Measurements from ENCODE around the gene SP110. TPM values are rescaled to one million over a fixed set of nuclear protein-coding genes. Genes with fewer than 3 reads are reported as not detected.

SP110 gene
- total and polyA plus RNA-seq, 2 donors (not counting 1 experiment from before 2014, with no cell fraction given) = 162 to 280 TPM

DNA sequence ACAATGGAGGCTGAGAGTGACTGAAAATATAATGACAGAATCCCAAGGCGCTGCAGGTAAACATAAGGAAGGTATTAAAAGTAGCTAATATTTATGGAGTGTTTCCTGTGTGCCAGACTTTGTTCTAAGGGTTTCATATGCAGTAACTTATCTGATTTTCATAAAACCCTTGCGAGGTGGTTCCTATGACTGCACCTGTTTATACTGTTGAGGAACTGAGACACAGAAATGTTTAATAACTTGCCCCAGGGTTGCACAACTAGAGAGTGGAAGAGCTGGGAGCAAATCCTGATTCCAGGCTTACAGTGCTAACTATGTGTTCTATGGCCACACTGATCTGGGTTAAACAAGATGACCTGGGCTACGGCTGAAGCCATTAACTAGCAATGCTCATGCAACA lies 2.4 kb downstream of the SP110 start:
- Histone ChIP-seq H3K27ac (ENCODE audit: low read length in 2 of 2) (peak overlapping the region in 1 of 2 donors; percentile 80), H3K9me3 (ENCODE audit: control extremely low read depth in 1 of 3, control insufficient read depth in 2 of 3, insufficient read depth in 1 of 3, low read length in 2 of 3) (no peaks in the 10 kb centered on the region), H4K20me1 (ENCODE audit: control insufficient read depth, insufficient read depth, low read length, poor library complexity, severe bottlenecking) (peaks cover 49% of the 10 kb centered on the region), H3K27me3 (replicated peaks in 1 of 4; ENCODE audit: control extremely low read depth in 1 of 4, control insufficient read depth in 3 of 4, insufficient read depth in 4 of 4, low read length in 3 of 4) (no peaks in the 10 kb centered on the region), H3K4me2 (replicated peaks; ENCODE audit: low read depth, low read length, poor library complexity, severe bottlenecking) (peak overlapping the region; percentile 79), H3K9ac (ENCODE audit: low read length) (peak overlapping the region; percentile 86), H3K36me3 (replicated peaks in 1 of 2; ENCODE audit: control extremely low read depth in 1 of 2, control insufficient read depth in 1 of 2, extremely low read depth in 1 of 2, insufficient read depth in 2 of 2, low read length in 1 of 2) (peaks cover 14 to 48% of the 10 kb centered on the region in 2 experiments), H3K4me3 (ENCODE audit: control extremely low read depth in 1 of 5, extremely low read depth in 1 of 5, insufficient read depth in 1 of 5, low read depth in 2 of 5, low read length in 4 of 5) (peak overlapping the region; percentile 66 to 100 (median 89)), H2AFZ (ENCODE audit: insufficient read depth, low read depth, low read length, poor library complexity, severe bottlenecking) (no peak overlapping the region), H3K79me2 (ENCODE audit: control insufficient read depth, insufficient read depth, low read length) (peaks cover 99% of the 10 kb centered on the region), H3K4me1 (ENCODE audit: control insufficient read depth in 2 of 2, insufficient read depth in 2 of 2, low read length in 2 of 2) (peaks cover 50 to 60% of the 10 kb centered on the region in 2 donors)
- peak; percentile 57 for DNase-seq
- Mint-ChIP-seq H3K4me1 (peaks cover 76% of the 10 kb centered on the region), H3K27me3 (no peaks in the 10 kb centered on the region), H3K27ac (peak overlapping the region; percentile 94), H3K9me3 (ENCODE audit: insufficient read depth) (no peaks in the 10 kb centered on the region), H3K4me3 (peak overlapping the region; percentile 99)
- ATAC-seq (ENCODE audit: low read depth) = peak; percentile 29
- intact Hi-C loops (cut with micrococcal nuclease) = no loop called here
- ChIA-PET CTCF (interaction anchor here (1.0 to 3.0 kb wide), 4 partner anchors 8 to 15 kb away, joined by 4 to 17 read pairs (median 4); partner anchors contain the start of gene SP140), POLR2A (interaction anchor here (0.8 to 1.6 kb wide), 4 partner anchors 8 to 218 kb away, joined by 4 to 5 read pairs (median 4); partner anchors contain the start of gene SP140)
- WGBS (ENCODE audit: insufficient coverage) = 25% methylated on average over 2 of the region's 3 CpGs
- TF ChIP-seq, protein P1, sequence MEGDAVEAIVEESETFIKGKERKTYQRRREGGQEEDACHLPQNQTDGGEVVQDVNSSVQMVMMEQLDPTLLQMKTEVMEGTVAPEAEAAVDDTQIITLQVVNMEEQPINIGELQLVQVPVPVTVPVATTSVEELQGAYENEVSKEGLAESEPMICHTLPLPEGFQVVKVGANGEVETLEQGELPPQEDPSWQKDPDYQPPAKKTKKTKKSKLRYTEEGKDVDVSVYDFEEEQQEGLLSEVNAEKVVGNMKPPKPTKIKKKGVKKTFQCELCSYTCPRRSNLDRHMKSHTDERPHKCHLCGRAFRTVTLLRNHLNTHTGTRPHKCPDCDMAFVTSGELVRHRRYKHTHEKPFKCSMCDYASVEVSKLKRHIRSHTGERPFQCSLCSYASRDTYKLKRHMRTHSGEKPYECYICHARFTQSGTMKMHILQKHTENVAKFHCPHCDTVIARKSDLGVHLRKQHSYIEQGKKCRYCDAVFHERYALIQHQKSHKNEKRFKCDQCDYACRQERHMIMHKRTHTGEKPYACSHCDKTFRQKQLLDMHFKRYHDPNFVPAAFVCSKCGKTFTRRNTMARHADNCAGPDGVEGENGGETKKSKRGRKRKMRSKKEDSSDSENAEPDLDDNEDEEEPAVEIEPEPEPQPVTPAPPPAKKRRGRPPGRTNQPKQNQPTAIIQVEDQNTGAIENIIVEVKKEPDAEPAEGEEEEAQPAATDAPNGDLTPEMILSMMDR (IDR thresholded peaks at IDR 0.05) = no peak
- no peak for TF ChIP-seq EZH2 (IDR thresholded peaks at IDR 0.05; ENCODE audit: borderline replicate concordance, insufficient read depth, low read depth, low read length, poor library complexity, severe bottlenecking)

DNA sequence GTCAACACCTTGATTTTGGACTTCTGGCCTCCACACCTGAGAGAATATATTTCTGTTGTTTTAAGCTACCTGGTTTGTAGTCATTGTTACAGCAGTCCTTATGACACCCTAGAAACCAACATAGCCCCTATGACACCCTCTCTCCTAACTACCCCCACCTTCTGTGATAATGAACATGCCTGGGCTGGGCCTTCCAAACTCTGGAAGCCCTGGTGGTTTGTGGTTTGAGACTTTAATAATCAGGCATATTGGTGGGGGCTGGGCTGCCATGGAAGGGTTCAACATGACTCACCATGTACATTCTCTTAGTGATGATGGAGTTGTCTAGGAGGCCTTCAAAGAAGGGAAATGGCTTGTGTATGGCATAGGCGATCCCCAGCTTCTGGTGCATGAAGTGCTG lies 3.3 kb downstream of the SP110 start:
- H3K4me3 ChIP-seq (ENCODE audit: control extremely low read depth in 1 of 5, extremely low read depth in 1 of 5, insufficient read depth in 1 of 5, low read depth in 2 of 5, low read length in 4 of 5) = no peak overlapping the region
- H3K27ac ChIP-seq (ENCODE audit: low read length in 2 of 2) = peak overlapping the region; percentile 9 to 80
- POLR2A ChIA-PET = interaction anchor here (1.3 kb wide), 1 partner anchor 10 kb away, joined by 5 read pairs; no protein-coding TSS in a partner anchor
- Mint-ChIP-seq H3K27ac (peak overlapping the region; percentile 88), H3K4me3 (peak overlapping the region; percentile 59), H3K9me3 (ENCODE audit: insufficient read depth) (no peaks in the 10 kb centered on the region), H3K4me1 (peaks cover 72% of the 10 kb centered on the region), H3K27me3 (no peaks in the 10 kb centered on the region)
- CTCF ChIA-PET = interaction anchor here (1.3 to 1.6 kb wide), 3 partner anchors 9 to 14 kb away, joined by 4 read pairs; partner anchors contain the start of gene SP140
- no peak for ATAC-seq (ENCODE audit: low read depth)
- H3K79me2 ChIP-seq (ENCODE audit: control insufficient read depth, insufficient read depth, low read length) = peaks cover 99% of the 10 kb centered on the region
- H3K9me3 ChIP-seq (ENCODE audit: control extremely low read depth in 1 of 3, control insufficient read depth in 2 of 3, insufficient read depth in 1 of 3, low read length in 2 of 3) = no peaks in the 10 kb centered on the region
- H3K4me2 ChIP-seq (replicated peaks; ENCODE audit: low read depth, low read length, poor library complexity, severe bottlenecking) = peak overlapping the region; percentile 49
- WGBS (ENCODE audit: insufficient coverage) = 100% methylated on average over 1 of the region's 1 CpG
- no peak overlapping the region for H3K9ac ChIP-seq (ENCODE audit: low read length)
- no peak overlapping the region for H2AFZ ChIP-seq (ENCODE audit: insufficient read depth, low read depth, low read length, poor library complexity, severe bottlenecking)
- peaks cover 16 to 57% of the 10 kb centered on the region in 2 experiments for H3K36me3 ChIP-seq (replicated peaks in 1 of 2; ENCODE audit: control extremely low read depth in 1 of 2, control insufficient read depth in 1 of 2, extremely low read depth in 1 of 2, insufficient read depth in 2 of 2, low read length in 1 of 2)
- TF ChIP-seq, protein P1 (IDR thresholded peaks at IDR 0.05) = no peak
- TF ChIP-seq EZH2 (IDR thresholded peaks at IDR 0.05; ENCODE audit: borderline replicate concordance, insufficient read depth, low read depth, low read length, poor library complexity, severe bottlenecking) = no peak
- DNase-seq = no peak
- H3K27me3 ChIP-seq (replicated peaks in 1 of 4; ENCODE audit: control extremely low read depth in 1 of 4, control insufficient read depth in 3 of 4, insufficient read depth in 4 of 4, low read length in 3 of 4) = no peaks in the 10 kb centered on the region
- peaks cover 52% of the 10 kb centered on the region for H4K20me1 ChIP-seq (ENCODE audit: control insufficient read depth, insufficient read depth, low read length, poor library complexity, severe bottlenecking)
- intact Hi-C loops (cut with micrococcal nuclease) = no loop called here
- H3K4me1 ChIP-seq (ENCODE audit: control insufficient read depth in 2 of 2, insufficient read depth in 2 of 2, low read length in 2 of 2) = peaks cover 41 to 53% of the 10 kb centered on the region in 2 donors

Data from B cell (primary cell).